ENCODE results near the gene GAS7.

DNA sequence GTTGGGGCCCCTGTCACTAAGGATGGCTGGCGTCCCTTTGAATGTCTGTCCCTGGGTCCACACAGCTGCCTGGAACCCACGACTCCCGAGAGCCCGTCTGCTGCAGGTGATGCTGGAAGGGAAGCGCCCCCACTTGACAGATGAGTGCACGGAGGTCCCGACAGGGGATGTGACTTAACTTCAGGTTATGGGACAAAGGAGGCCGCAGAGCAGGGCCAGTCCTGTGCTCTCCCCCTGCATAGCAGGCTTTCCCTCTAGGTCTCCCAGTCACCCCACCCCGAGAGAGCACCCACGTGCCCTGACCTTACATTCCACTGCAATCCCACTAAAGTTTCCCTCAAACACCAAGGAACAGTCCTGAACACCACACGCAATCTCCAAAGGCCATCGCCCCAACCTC, 287.3 kb downstream of the GAS7 start:
- TF ChIP-seq, protein P1, sequence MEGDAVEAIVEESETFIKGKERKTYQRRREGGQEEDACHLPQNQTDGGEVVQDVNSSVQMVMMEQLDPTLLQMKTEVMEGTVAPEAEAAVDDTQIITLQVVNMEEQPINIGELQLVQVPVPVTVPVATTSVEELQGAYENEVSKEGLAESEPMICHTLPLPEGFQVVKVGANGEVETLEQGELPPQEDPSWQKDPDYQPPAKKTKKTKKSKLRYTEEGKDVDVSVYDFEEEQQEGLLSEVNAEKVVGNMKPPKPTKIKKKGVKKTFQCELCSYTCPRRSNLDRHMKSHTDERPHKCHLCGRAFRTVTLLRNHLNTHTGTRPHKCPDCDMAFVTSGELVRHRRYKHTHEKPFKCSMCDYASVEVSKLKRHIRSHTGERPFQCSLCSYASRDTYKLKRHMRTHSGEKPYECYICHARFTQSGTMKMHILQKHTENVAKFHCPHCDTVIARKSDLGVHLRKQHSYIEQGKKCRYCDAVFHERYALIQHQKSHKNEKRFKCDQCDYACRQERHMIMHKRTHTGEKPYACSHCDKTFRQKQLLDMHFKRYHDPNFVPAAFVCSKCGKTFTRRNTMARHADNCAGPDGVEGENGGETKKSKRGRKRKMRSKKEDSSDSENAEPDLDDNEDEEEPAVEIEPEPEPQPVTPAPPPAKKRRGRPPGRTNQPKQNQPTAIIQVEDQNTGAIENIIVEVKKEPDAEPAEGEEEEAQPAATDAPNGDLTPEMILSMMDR (IDR thresholded peaks at IDR 0.05): no peak
- no peak for TF ChIP-seq POLR2A (IDR thresholded peaks at IDR 0.05)
